Measurements from ENCODE around the gene KCNJ10.

The KCNJ10 gene

DNA sequence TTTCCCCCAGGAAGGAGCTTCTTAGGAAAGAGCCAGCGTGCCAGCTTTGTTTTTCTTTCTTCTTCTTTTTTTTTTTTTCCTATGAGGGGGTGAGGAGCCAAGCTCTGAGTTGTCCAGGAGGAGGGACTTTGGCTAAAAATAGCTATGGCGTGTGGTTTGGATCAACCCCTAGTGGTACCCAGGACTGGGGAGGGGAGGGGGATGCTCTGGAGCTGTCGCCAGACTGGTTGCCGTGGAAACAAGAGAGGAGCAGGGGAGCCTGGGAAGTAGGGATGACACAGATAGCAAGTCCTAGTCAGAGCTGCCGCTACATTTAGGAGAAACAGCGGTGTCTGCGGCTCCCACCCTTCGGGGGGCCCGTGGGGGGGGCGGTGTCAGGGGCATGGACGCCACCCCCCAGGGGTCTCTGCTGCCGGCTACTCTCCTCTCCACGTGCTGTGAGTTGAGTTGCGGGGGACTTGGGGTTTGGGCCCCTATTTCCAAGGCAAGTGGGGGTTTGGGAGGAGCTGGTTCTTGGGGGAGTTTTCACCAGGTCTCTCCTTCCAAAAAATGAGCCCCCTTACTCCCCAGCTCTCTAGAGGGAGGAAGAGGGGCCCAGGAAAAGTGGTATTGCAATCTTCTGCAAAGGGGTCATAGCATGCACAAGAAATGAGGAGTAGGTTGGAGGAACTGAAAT, 11.4 kb upstream of the KCNJ10 start, which contains the start of gene KCNJ9:
KCNJ9 (plus strand) TSS at position 278 of the 676 bp plus-strand sequence. CDS start 2,493 bp downstream, outside the sequence.
- TF ChIP-seq ZFX (IDR thresholded peaks at IDR 0.05; ENCODE audit: borderline replicate concordance): no peak
- TF ChIP-seq, protein P1, sequence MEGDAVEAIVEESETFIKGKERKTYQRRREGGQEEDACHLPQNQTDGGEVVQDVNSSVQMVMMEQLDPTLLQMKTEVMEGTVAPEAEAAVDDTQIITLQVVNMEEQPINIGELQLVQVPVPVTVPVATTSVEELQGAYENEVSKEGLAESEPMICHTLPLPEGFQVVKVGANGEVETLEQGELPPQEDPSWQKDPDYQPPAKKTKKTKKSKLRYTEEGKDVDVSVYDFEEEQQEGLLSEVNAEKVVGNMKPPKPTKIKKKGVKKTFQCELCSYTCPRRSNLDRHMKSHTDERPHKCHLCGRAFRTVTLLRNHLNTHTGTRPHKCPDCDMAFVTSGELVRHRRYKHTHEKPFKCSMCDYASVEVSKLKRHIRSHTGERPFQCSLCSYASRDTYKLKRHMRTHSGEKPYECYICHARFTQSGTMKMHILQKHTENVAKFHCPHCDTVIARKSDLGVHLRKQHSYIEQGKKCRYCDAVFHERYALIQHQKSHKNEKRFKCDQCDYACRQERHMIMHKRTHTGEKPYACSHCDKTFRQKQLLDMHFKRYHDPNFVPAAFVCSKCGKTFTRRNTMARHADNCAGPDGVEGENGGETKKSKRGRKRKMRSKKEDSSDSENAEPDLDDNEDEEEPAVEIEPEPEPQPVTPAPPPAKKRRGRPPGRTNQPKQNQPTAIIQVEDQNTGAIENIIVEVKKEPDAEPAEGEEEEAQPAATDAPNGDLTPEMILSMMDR (IDR thresholded peaks at IDR 0.05): no peak

DNA sequence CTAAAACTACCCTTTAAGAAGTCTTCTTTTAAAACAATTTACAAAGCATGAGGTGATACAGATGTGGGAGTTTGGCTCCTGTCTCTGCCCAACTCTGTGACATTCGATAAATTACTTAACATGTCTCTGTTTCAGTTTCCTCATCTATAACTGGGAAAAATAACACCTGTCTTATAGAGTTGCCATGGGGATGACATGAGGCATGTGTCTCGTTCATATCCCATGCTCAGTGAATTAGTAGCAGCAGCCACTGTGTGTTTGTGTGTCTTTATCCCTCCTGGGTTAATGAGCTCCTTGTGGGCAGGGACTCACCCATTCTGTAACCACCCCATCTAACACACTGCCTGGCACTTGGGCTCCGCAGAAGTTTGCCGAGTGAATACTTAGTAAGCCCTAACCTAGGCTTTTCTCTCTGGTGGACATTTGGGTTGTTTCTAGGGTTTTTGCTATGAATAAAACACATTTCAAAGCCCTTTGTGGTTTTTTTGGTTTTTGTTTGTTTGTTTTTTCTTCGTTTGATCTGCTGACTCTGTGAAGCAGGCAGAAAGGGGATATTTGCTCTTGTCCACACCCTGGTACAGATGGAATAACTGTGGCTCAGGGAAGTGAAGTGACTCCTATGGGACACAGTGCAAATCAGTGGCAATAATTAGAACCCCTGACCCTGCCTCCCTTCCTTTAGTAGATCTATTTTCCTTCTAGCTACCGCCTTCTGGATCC, 10.6 kb upstream of the KCNJ10 start:
- TF ChIP-seq, protein P1 (IDR thresholded peaks at IDR 0.05): no peak
- no peak for TF ChIP-seq ZFX (IDR thresholded peaks at IDR 0.05; ENCODE audit: borderline replicate concordance)
- H3K27ac ChIP-seq: no peak overlapping the region

More for the DNA sequence above, 11.4 kb upstream of the KCNJ10 start, which contains the start of gene KCNJ9:
- no peak within 1 kb of the TSS for H3K27ac ChIP-seq

DNA sequence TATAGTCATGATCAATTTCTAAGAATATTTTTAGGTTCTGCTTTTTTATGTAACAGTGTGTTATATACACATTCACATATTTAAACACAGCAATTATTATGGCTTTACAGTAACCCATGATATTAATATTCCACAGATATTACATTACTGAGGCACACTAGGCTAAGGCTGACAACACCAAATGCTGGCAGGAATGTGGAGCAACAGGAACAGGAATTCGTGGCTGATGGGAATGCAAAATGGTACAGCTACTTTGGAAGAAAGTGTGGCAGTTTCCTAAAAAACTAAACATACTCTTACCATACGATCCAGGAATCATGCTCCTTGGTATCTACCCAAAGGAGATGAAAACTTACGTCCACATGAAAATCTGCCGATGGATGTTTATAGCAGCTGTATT, 9.5 kb upstream of the KCNJ10 start:
- H3K27ac ChIP-seq: no peak overlapping the region
- TF ChIP-seq, protein P1 (IDR thresholded peaks at IDR 0.05): no peak
- no peak for TF ChIP-seq ZFX (IDR thresholded peaks at IDR 0.05; ENCODE audit: borderline replicate concordance)

DNA sequence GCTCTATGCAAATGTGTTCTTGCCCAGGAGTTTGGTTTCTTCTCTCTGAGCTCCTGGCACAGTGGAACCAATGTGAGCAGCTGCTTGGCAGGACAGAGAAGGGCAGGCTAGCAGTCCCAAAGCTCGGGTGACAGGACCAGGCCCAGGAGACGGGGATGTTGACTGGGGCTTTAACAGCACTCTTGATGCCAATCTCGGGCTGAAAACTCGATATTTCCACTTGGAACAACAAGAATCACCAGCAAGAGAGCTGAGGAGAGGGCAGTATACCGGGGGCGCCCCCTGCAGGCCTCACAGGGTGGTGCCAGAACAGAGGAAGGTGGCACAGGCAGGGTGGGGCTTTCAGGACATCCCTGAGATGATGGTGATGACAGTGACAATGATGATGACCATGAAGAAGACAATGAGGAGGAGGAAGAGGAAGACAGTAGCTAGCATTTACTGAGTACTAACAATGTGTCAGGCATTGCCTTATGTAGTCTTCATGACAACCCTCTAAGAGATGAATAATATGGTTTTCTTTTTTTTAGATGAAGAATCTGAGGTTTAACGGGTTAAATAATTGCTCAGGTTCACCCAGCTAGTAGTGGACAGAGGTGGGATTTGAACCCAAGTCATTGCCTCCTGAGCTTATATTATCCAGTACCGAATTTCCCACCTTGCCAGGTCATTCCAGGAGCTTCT, 8.7 kb upstream of the KCNJ10 start:
- H3K27ac ChIP-seq: no peak overlapping the region
- no peak for TF ChIP-seq ZFX (IDR thresholded peaks at IDR 0.05; ENCODE audit: borderline replicate concordance)
- TF ChIP-seq, protein P1 (IDR thresholded peaks at IDR 0.05): peak; percentile 99

DNA sequence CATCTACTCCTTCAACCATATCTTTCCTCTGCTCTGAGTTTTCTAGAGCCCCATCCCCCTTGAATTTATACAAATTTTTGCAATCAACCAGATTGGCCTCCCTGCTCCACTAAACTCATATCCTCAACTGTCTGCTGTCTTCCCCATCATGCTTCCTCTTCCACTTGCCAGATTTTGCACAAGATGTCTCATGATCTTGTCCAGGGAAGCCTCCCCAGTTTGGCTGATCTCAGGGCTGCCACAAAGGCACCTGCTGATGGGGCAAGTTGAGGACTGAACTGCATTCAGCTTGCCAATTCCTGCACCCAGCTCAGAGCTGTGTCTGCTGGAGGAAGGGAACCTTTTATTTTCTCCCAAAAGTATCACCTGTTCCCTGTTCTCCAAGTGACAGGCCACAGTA, 7.5 kb upstream of the KCNJ10 start:
- TF ChIP-seq ZFX (IDR thresholded peaks at IDR 0.05; ENCODE audit: borderline replicate concordance): no peak
- TF ChIP-seq, protein P1 (IDR thresholded peaks at IDR 0.05): no peak
- no peak overlapping the region for H3K27ac ChIP-seq

DNA sequence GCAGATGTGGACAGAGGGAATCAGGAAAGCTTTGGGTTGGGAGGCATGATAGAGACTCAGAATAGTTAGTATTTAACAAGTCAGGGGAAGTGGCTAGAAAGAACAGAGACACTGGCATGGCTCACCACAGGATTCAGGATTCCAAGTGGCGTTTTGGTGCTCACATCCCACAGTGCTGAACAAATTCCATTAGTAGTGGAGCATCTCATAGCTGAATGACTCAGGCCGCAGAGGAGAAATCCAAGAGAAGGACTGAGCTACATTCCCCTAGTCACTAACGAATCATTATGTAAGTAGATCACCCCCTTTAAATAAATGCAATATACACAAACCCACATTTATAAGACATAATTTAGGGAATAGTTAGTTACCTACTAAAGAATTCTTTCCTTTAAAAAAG, 6.3 kb upstream of the KCNJ10 start:
- no peak overlapping the region for H3K27ac ChIP-seq
- no peak for TF ChIP-seq ZFX (IDR thresholded peaks at IDR 0.05; ENCODE audit: borderline replicate concordance)
- TF ChIP-seq, protein P1 (IDR thresholded peaks at IDR 0.05): no peak

Measured in 22Rv1 (cell line).